NCI-H460 (cell line): ENCODE data around the gene KRTAP10-8. TPM values are rescaled to one million over a fixed set of nuclear protein-coding genes. Genes with fewer than 3 reads are reported as not detected.

Source experiments
- total RNA-seq: library from RNA; depleted of rRNA; stranded (reverse); fragments of >200 nt; shearing (Covaris generic); gene quantifications from 2 replicates; pipeline ENCODE4 v1.2.3, GENCODE V29; 2014; rRNA removed

The KRTAP10-8 gene
- total RNA-seq, 1 experiment from 2014 or later = not detected

Other genes starting within 250 kb of the KRTAP10-8 start
- gene LRRC3, start 156.6 kb upstream of the KRTAP10-8 start, total RNA-seq = 0.47 and 0.92 TPM in 2 replicates
- not detected in 2 replicates for gene KRTAP10-1, start 71.9 kb upstream of the KRTAP10-8 start, total RNA-seq
- not detected in 2 replicates for gene KRTAP10-2, start 60.6 kb upstream of the KRTAP10-8 start, total RNA-seq
- gene KRTAP10-3, start 53.3 kb upstream of the KRTAP10-8 start, total RNA-seq = not detected in 2 replicates
- gene KRTAP10-4, start 38.4 kb upstream of the KRTAP10-8 start, total RNA-seq = not detected in 2 replicates
- gene KRTAP10-5, start 31.5 kb upstream of the KRTAP10-8 start, total RNA-seq = not detected in 2 replicates
- gene KRTAP10-6, start 19.6 kb upstream of the KRTAP10-8 start, total RNA-seq = not detected in 2 replicates
- gene KRTAP10-7, start 11.5 kb upstream of the KRTAP10-8 start, total RNA-seq = not detected in 2 replicates
- not detected in 2 replicates for gene KRTAP10-9, start 15.0 kb downstream of the KRTAP10-8 start, total RNA-seq
- gene KRTAP10-10, start 25.3 kb downstream of the KRTAP10-8 start, total RNA-seq = not detected in 2 replicates
- not detected in 2 replicates for gene KRTAP10-11, start 34.3 kb downstream of the KRTAP10-8 start, total RNA-seq
- gene KRTAP12-4, start 42.6 kb downstream of the KRTAP10-8 start, total RNA-seq = not detected in 2 replicates
- gene KRTAP12-3, start 45.9 kb downstream of the KRTAP10-8 start, total RNA-seq = not detected in 2 replicates
- gene KRTAP12-2, start 54.8 kb downstream of the KRTAP10-8 start, total RNA-seq = not detected in 2 replicates
- gene KRTAP12-1, start 70.1 kb downstream of the KRTAP10-8 start, total RNA-seq = not detected in 2 replicates
- gene KRTAP10-12, start 85.1 kb downstream of the KRTAP10-8 start, total RNA-seq = not detected in 2 replicates
- 0.02 TPM in 1 of 2 replicates, not detected in the other for gene TSPEAR, start 99.5 kb downstream of the KRTAP10-8 start, total RNA-seq
- gene UBE2G2, start 189.7 kb downstream of the KRTAP10-8 start, total RNA-seq = 66.5 and 76.3 TPM in 2 replicates
- 50.5 and 52.1 TPM in 2 replicates for gene SUMO3, start 206.0 kb downstream of the KRTAP10-8 start, total RNA-seq